GM06990 (cell line): ENCODE measurements around the gene RAB7B.

Experiments used
- DNase-seq: peaks from one replicate; pipeline ENCODE4 v3.0.0-alpha.2; 2011; ENCODE audit not compliant: insufficient read length; ENCODE audit errors: extremely low read depth
- H3K27me3 ChIP-seq: replicated peaks from 2 replicates; pipeline ENCODE4 v1.6.0; 2011; ENCODE audit warnings: low read length; ENCODE audit not compliant: control insufficient read depth, insufficient read depth
- H3K36me3 ChIP-seq: 2 replicates; pipeline ENCODE4 v1.5.1; 2011; ENCODE audit warnings: low read length; ENCODE audit not compliant: control insufficient read depth, insufficient read depth
- H3K4me3 ChIP-seq: replicated peaks from 2 replicates; pipeline ENCODE4 v1.5.1; 2011; ENCODE audit warnings: low read depth, mild to moderate bottlenecking, control low read depth, low read length
- TF ChIP-seq, protein P1 (sequence below): IDR thresholded peaks from 2 replicates; pipeline ENCODE4 v1.5.1; 2011; ENCODE audit warnings: low read length, control low read depth, mild to moderate bottlenecking, inconsistent platforms; ENCODE audit not compliant: insufficient read depth, poor library complexity, severe bottlenecking

The RAB7B gene

DNA sequence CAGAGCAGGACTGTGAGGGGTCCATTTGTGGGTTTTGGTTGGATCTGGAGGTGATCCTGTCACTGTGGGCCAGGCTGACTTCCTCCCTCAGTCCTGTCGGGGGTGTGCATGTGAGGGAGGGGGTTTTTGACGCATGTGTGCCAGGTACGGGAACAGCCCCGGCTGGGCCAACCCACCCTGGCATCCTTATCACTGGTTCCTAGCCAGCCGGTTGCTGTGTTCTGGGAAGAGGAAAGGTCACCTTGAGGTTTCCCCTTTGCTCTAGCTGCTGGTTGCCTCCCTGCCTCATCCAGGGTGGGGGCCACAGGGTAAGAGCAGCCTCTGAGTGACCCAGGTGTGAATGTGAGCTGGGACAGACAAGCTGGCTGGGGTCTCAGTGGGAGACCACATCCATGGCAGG is 62.5 kb downstream of the RAB7B start:
- no peak for DNase-seq
- Histone ChIP-seq H3K4me3 (no peak overlapping the region), H3K27me3 (no peaks in the 10 kb centered on the region; the same call in none of the 2 replicates), H3K36me3 (no peaks in the 10 kb centered on the region)
- TF ChIP-seq, protein P1, sequence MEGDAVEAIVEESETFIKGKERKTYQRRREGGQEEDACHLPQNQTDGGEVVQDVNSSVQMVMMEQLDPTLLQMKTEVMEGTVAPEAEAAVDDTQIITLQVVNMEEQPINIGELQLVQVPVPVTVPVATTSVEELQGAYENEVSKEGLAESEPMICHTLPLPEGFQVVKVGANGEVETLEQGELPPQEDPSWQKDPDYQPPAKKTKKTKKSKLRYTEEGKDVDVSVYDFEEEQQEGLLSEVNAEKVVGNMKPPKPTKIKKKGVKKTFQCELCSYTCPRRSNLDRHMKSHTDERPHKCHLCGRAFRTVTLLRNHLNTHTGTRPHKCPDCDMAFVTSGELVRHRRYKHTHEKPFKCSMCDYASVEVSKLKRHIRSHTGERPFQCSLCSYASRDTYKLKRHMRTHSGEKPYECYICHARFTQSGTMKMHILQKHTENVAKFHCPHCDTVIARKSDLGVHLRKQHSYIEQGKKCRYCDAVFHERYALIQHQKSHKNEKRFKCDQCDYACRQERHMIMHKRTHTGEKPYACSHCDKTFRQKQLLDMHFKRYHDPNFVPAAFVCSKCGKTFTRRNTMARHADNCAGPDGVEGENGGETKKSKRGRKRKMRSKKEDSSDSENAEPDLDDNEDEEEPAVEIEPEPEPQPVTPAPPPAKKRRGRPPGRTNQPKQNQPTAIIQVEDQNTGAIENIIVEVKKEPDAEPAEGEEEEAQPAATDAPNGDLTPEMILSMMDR: no peak

DNA sequence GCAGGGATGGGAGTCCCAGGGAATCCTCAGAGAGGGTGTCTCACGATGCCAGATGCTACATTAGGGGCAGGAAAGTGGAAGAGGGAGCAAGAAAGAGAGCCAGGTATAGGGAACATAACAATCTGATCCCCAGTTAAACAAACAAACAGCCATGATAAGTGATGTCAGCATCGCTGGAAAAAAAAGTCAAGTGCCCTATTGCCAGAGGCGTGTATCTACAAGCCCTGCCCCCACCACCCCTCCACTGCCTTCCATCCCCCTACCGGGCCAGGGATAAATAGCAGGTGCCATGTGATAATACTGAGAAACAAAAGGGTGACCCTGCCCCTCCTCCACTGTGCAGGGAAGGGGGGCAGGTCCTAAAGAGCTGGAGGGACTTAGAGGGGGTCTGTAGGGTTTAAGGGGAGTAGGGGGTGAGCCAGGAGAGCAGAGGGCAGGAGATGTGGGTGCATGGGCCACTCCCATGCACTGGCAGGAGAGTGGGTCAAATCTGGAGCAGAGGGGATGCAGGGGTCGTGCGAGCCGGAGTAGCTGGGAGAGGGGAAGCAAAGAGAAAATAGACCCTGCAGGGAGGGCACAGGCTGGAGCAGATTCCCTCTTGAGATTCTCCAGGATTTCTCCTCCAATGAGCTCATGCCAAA is 63.4 kb downstream of the RAB7B start:
- TF ChIP-seq, protein P1: no peak

DNA sequence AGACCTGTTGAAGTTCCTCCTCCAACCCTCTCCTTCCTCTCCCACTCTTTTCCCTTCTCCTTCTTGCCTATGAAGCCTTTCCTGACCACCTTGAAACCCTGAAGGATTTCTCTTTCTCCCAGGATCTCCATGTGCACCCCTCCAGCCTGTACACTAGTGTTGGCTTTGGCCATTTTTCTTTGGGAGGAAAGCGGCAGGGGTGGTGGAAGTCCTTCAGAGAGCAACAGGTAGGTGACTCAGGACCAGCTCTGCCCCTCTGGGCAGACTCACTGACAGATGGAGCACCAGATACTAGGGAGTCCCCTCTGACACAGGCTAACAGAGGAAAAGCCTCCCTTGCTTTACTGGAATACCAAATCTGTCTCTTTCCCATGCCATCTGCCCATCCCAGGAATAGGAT is 64.5 kb downstream of the RAB7B start:
- Histone ChIP-seq H3K27me3 (peaks cover 2% of the 10 kb centered on the region), H3K4me3 (no peak overlapping the region), H3K36me3 (no peaks in the 10 kb centered on the region)
- TF ChIP-seq, protein P1: no peak
- no peak for DNase-seq

More for the DNA sequence above, 63.4 kb downstream of the RAB7B start:
- Histone ChIP-seq H3K4me3 (no peak overlapping the region), H3K36me3 (no peaks in the 10 kb centered on the region), H3K27me3 (peaks cover 2% of the 10 kb centered on the region)
- DNase-seq: no peak

DNA sequence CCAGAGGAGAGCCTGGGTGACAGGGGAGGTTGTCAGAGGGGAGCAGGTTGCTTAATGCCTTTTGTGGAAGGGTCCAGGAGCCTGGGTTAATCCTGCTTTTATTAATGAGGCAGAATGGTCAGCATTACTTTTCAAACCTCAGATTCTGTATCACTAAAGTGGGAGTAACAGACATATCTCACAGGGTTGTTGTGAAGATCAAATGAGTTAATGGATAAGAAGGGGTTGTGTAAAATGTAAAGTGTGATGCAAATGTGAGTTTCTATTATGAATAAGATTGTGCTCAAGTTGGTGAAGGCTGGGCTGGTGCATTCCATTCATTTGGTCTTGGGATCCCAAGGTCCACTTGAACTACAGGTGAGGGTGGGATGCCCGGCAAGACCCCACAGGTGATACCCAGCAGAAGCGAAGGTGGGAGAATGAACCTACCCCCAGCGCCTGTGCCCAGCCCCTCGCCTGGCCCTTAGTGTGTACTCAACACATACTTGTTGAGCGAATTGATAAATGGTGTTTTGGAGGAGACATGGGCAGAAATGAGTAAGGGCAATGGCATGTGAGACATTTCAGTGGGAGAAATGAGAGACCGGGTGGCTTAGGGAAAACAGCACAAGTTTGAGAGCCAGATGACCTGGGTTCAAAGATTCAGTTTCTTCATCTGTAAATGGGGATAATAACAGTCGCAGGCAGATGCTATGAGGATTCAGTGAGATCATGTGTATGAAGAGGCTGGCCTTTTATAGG is 66.2 kb downstream of the RAB7B start:
- no peak overlapping the region for H3K4me3 ChIP-seq
- H3K27me3 ChIP-seq: peaks cover 5% of the 10 kb centered on the region
- TF ChIP-seq, protein P1: no peak
- no peaks in the 10 kb centered on the region for H3K36me3 ChIP-seq
- DNase-seq: no peak

DNA sequence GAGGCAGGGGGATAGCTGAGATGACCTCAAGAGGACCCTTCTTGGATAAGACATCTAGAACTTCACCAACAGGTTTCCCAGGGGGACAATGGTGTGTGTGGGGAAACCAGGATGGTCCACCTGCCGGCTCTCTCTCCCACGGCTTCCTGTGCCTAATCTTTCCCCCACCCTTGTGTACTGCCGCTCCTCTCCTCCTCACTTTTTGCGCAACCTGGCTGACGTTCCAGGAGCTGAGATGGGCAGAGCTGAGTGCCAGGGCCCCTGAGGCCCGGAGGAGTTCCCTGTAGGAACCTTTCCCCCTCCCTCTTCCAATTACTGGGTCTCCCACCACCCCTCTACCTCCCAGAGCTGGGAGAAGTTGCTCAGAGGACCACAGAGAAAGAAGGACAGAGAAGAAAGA is 66.9 kb downstream of the RAB7B start:
- Histone ChIP-seq H3K27me3 (peaks cover 5% of the 10 kb centered on the region), H3K4me3 (no peak overlapping the region), H3K36me3 (no peaks in the 10 kb centered on the region)
- TF ChIP-seq, protein P1: no peak
- DNase-seq: no peak
